Activated CD8-positive, alpha-beta T cell treated with anti-CD3 and anti-CD28 coated beads for 36 hours (primary cell): Measurements from ENCODE around the gene GFOD1. TPM values are rescaled to one million over a fixed set of nuclear protein-coding genes. Genes with fewer than 3 reads are reported as not detected.
"Not testable (repeated sequence)": the region's sequence is repeated elsewhere in the genome, so short reads cannot be mapped to it uniquely, and the experiment has no call there.

Experiments
- ATAC-seq: fragments of 200-7000 bp; cut with Tn5 transposase; one replicate; pipeline ENCODE4 v1.10.0; 2021; ENCODE audit warnings: mild to moderate bottlenecking, moderate library complexity
- CTCF ChIA-PET: fragments of 350-600 bp; sonication (Branson Sonifier 250); formaldehyde crosslinking; loops from one replicate; lab custom pipeline; 2021; ENCODE audit warnings: antibody characterized with exemption; lab: Charles Lee
- POLR2A ChIA-PET: fragments of 350-600 bp; sonication (Branson Sonifier 250); formaldehyde crosslinking; loops from one replicate; lab custom pipeline; 2021; ENCODE audit warnings: antibody characterized with exemption; lab: Charles Lee
- DNase-seq: peaks from one replicate; pipeline ENCODE4 v3.0.0-alpha.2; 2020
- H3K27ac Mint-ChIP-seq: one replicate; pipeline ENCODE4 v1.8.0; 2021; ENCODE audit warnings: mild to moderate bottlenecking, mixed read lengths
- H3K27me3 Mint-ChIP-seq: one replicate; pipeline ENCODE4 v1.8.0; 2021; ENCODE audit warnings: mixed read lengths
- H3K36me3 Mint-ChIP-seq: one replicate; pipeline ENCODE4 v1.8.0; 2021; ENCODE audit warnings: low read depth, mixed read lengths
- H3K4me1 Mint-ChIP-seq: one replicate; pipeline ENCODE4 v1.8.0; 2021; ENCODE audit warnings: low read depth, mixed read lengths
- H3K4me3 Mint-ChIP-seq: one replicate; pipeline ENCODE4 v1.8.0; 2021; ENCODE audit warnings: mild to moderate bottlenecking, moderate library complexity, mixed read lengths
- H3K9me3 Mint-ChIP-seq: one replicate; pipeline ENCODE4 v1.8.0; 2021; ENCODE audit warnings: mixed read lengths
- CTCF ChIP-seq: fragments of 200-600 bp; IDR thresholded peaks from one replicate; pipeline ENCODE4 v1.8.0; 2022; ENCODE audit warnings: antibody characterized with exemption, mild to moderate bottlenecking
- intact Hi-C: fragments of 100-400 bp; cut with micrococcal nuclease; formaldehyde crosslinking; loops from one replicate; pipeline ENCODE4 v1.10.0; 2022
- total RNA-seq, 2 experiments: library from RNA; stranded (reverse); gene quantifications; one replicate each; pipeline ENCODE4 v1.2.3, GENCODE V29; 2021

GFOD1 gene
- total RNA-seq, 2 experiments from 2014 or later = 12.3 to 12.9 TPM

GRCh38 chr6:13463941-13464340 is 23.5 kb downstream of the GFOD1 start:
- CTCF ChIA-PET = interaction anchor here (1.4 to 2.0 kb wide), 2 partner anchors 10 to 34 kb away, joined by 4 to 7 read pairs; no protein-coding TSS in a partner anchor
- Mint-ChIP-seq H3K36me3 (peaks cover 25% of the 10 kb centered on the region), H3K9me3 (peaks cover 4% of the 10 kb centered on the region), H3K4me3 (no peak overlapping the region), H3K27ac (peak overlapping the region; percentile 25), H3K4me1 (peaks cover 68% of the 10 kb centered on the region), H3K27me3 (no peaks in the 10 kb centered on the region)
- no peak for ATAC-seq
- POLR2A ChIA-PET = interaction anchor here (1.1 to 1.7 kb wide), 3 partner anchors 10 to 22 kb away, joined by 3 to 4 read pairs (median 4); no protein-coding TSS in a partner anchor
- TF ChIP-seq CTCF = no peak
- DNase-seq = no peak
- intact Hi-C loops = no loop called here

- Mint-ChIP-seq H3K9me3 (peaks cover under 1% of the 10 kb centered on the region), H3K27ac (no peak overlapping the region), H3K4me3 (no peak overlapping the region), H3K27me3 (no peaks in the 10 kb centered on the region), H3K4me1 (peaks cover 73% of the 10 kb centered on the region), H3K36me3 (peaks cover 21% of the 10 kb centered on the region)
- CTCF ChIA-PET = interaction anchor here (0.8 to 1.4 kb wide), 3 partner anchors 33 to 126 kb away, joined by 3 to 4 read pairs (median 3); no protein-coding TSS in a partner anchor
- TF ChIP-seq CTCF = no peak
- intact Hi-C loops = no loop called here
- POLR2A ChIA-PET = interaction anchor here (1.1 to 1.7 kb wide), 4 partner anchors 9 to 111 kb away, joined by 3 to 4 read pairs (median 4); partner anchors contain the start of gene SIRT5
- no peak for ATAC-seq
- DNase-seq = no peak
Measured at GRCh38 chr6:13463328-13463717, 24.1 kb downstream of the GFOD1 start.

GRCh38 chr6:13462458-13463327 is 24.7 kb downstream of the GFOD1 start:
- ChIA-PET POLR2A (interaction anchor here (1.1 to 1.7 kb wide), 5 partner anchors 9 to 112 kb away, joined by 3 to 4 read pairs (median 4); partner anchors contain the start of gene SIRT5), CTCF (interaction anchor here (0.8 to 1.4 kb wide), 3 partner anchors 33 to 125 kb away, joined by 3 to 4 read pairs (median 3); no protein-coding TSS in a partner anchor)
- H3K27ac Mint-ChIP-seq = peak overlapping the region; percentile 23
- intact Hi-C loops = no loop called here
- no peaks in the 10 kb centered on the region for H3K9me3 Mint-ChIP-seq
- H3K36me3 Mint-ChIP-seq = peaks cover 22% of the 10 kb centered on the region
- DNase-seq = no peak
- ATAC-seq = no peak
- H3K27me3 Mint-ChIP-seq = no peaks in the 10 kb centered on the region
- TF ChIP-seq CTCF = no peak
- H3K4me1 Mint-ChIP-seq = peaks cover 77% of the 10 kb centered on the region
- no peak overlapping the region for H3K4me3 Mint-ChIP-seq

GRCh38 chr6:13461805-13462204 is 25.6 kb downstream of the GFOD1 start:
- ChIA-PET CTCF (no interaction called here), POLR2A (interaction anchor here (1.0 to 1.2 kb wide), 2 partner anchors 24 to 33 kb away, joined by 3 to 4 read pairs; no protein-coding TSS in a partner anchor)
- H3K9me3 Mint-ChIP-seq = no peaks in the 10 kb centered on the region
- intact Hi-C loops = no loop called here
- H3K4me1 Mint-ChIP-seq = peaks cover 77% of the 10 kb centered on the region
- peaks cover 18% of the 10 kb centered on the region for H3K36me3 Mint-ChIP-seq
- H3K4me3 Mint-ChIP-seq = no peak overlapping the region
- ATAC-seq (no peak), DNase-seq (no peak)
- no peak for TF ChIP-seq CTCF
- H3K27ac Mint-ChIP-seq = peak overlapping the region; percentile 2
- H3K27me3 Mint-ChIP-seq = no peaks in the 10 kb centered on the region

GRCh38 chr6:13461307-13461706 is 26.1 kb downstream of the GFOD1 start:
- Mint-ChIP-seq H3K27ac (peak overlapping the region; percentile 2), H3K4me1 (peaks cover 77% of the 10 kb centered on the region)
- POLR2A ChIA-PET = interaction anchor here (0.5 to 1.2 kb wide), 3 partner anchors 25 to 69 kb away, joined by 3 to 4 read pairs (median 3); no protein-coding TSS in a partner anchor

GRCh38 chr6:13460289-13460688 is 27.1 kb downstream of the GFOD1 start:
- H3K9me3 Mint-ChIP-seq, H3K27me3 Mint-ChIP-seq, intact Hi-C loops, CTCF ChIA-PET, H3K4me3 Mint-ChIP-seq, DNase-seq, POLR2A ChIA-PET, ATAC-seq, H3K27ac Mint-ChIP-seq: not testable (repeated sequence)
- peaks cover 77% of the 10 kb centered on the region for H3K4me1 Mint-ChIP-seq
- peaks cover 14% of the 10 kb centered on the region for H3K36me3 Mint-ChIP-seq

More at GRCh38 chr6:13461307-13461706, 26.1 kb downstream of the GFOD1 start:
- intact Hi-C loops = no loop called here
- DNase-seq (no peak), ATAC-seq (no peak)
- H3K9me3 Mint-ChIP-seq = no peaks in the 10 kb centered on the region
- peaks cover 18% of the 10 kb centered on the region for H3K36me3 Mint-ChIP-seq
- no peaks in the 10 kb centered on the region for H3K27me3 Mint-ChIP-seq
- CTCF ChIA-PET = no interaction called here
- H3K4me3 Mint-ChIP-seq = no peak overlapping the region
- no peak for TF ChIP-seq CTCF
